Breast epithelium (tissue), 4 donors: Measurements from ENCODE around the gene CSNK1G1. TPM values are rescaled to one million over a fixed set of nuclear protein-coding genes. Genes with fewer than 3 reads are reported as not detected.
A peak's percentile ranks its signal among the peaks of the same experiment; 100 is the strongest.

Source experiments
- DNase-seq, 2 donors: peaks; one replicate each; pipeline ENCODE4 v3.0.0-alpha.2; 2019; ENCODE audit warnings: low spot score in 2 of 2
- H3K27ac ChIP-seq, 2 donors: fragments of 200-600 bp; sonication (generic) in 1 of 2; one replicate each; pipeline ENCODE4 v1.5.1; 2016 to 2019; ENCODE audit warnings: mild to moderate bottlenecking in 1 of 2
- H3K27me3 ChIP-seq, 2 donors: fragments of 200-600 bp; sonication (generic) in 1 of 2; one replicate each; pipeline versions ENCODE4 v1.5.1 to v1.6.0; 2017 to 2019; ENCODE audit warnings: control low read depth in 1 of 2, mild to moderate bottlenecking in 1 of 2
- H3K36me3 ChIP-seq: fragments of 200-600 bp; one replicate; pipeline ENCODE4 v1.5.1; 2019
- H3K4me1 ChIP-seq, 2 donors: fragments of 200-600 bp; sonication (generic); one replicate each; pipeline ENCODE4 v1.5.1; 2016 to 2019; ENCODE audit warnings: control low read depth in 1 of 2
- H3K4me3 ChIP-seq, 3 donors: fragments of 200-600 bp; sonication (generic); 1 replicate in 2 of 3; 2 replicates in 1 of 3; pipeline ENCODE4 v1.5.1; 2016 to 2019; ENCODE audit warnings: mild to moderate bottlenecking in 3 of 3, moderate library complexity in 2 of 3
- H3K9me3 ChIP-seq, 2 donors: fragments of 200-600 bp; sonication (generic) in 1 of 2; one replicate each; pipeline ENCODE4 v1.5.1; 2016 to 2019; ENCODE audit warnings: control low read depth in 1 of 2
- POLR2A ChIP-seq: fragments of 450-650 bp; IDR thresholded peaks from one replicate; pipeline ENCODE4 v1.6.1; 2016; ENCODE audit warnings: antibody characterized with exemption, mild to moderate bottlenecking, moderate library complexity
- POLR2AphosphoS5 ChIP-seq, 3 donors: sonication (generic); formaldehyde crosslinking; IDR thresholded peaks; one replicate each; pipeline ENCODE4 v1.6.1; 2017; ENCODE audit warnings: antibody characterized with exemption in 3 of 3
- intact Hi-C: fragments of 100-400 bp; cut with DNase I; formaldehyde crosslinking; loops from one replicate; pipeline ENCODE4 v1.15.1; 2023; ENCODE audit warnings: low total_unique reads
- total RNA-seq, 3 donors: library from RNA; depleted of rRNA; stranded (reverse); fragments of >200 nt; gene quantifications; one replicate each; pipeline ENCODE4 v1.1.0, GENCODE V29; 2016
- TF ChIP-seq, protein P1 (sequence below), 3 donors: fragments of 450-650 bp; IDR thresholded peaks; one replicate each; pipeline ENCODE4 v1.5.1; 2016 to 2017; ENCODE audit warnings: antibody characterized with exemption in 3 of 3, mild to moderate bottlenecking in 3 of 3, moderate library complexity in 3 of 3

The CSNK1G1 gene
- total RNA-seq, 3 donors from 2014 or later: 12.6 to 37.7 (median 31.2) TPM

DNA sequence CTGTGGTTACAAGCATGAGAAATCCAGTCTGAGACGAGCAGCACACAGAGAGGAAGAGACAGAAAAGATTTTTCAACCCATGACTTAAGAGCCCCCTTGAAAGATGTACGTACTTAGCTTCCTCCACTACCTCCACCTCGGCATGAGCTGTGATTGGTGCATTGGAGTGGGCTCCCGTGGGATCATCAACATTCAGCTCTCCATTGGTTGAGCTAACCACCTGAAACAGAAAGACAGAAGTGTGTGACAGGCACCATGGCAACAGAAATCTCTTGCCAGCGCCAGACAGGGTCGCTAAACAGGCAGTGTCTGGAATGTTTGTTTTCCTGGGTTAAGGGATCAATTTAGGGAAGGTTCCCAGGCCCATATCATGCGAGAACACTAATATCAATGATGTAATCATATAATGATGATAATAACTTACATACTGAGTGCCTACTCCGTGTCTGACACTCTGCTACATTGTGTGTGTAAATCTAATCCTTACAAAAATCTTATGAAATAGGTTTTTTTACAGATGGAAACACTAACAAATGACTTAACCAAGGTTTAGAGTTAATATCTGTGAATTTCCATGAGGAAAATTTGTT lies 175.6 kb downstream of the CSNK1G1 start:
- Histone ChIP-seq H3K27me3 (no peaks in the 10 kb centered on the region), H3K4me1 (no peaks in the 10 kb centered on the region), H3K4me3 (no peak overlapping the region), H3K27ac (no peak overlapping the region), H3K9me3 (no peaks in the 10 kb centered on the region), H3K36me3 (no peaks in the 10 kb centered on the region)
- no peak for DNase-seq
- TF ChIP-seq, protein P1, sequence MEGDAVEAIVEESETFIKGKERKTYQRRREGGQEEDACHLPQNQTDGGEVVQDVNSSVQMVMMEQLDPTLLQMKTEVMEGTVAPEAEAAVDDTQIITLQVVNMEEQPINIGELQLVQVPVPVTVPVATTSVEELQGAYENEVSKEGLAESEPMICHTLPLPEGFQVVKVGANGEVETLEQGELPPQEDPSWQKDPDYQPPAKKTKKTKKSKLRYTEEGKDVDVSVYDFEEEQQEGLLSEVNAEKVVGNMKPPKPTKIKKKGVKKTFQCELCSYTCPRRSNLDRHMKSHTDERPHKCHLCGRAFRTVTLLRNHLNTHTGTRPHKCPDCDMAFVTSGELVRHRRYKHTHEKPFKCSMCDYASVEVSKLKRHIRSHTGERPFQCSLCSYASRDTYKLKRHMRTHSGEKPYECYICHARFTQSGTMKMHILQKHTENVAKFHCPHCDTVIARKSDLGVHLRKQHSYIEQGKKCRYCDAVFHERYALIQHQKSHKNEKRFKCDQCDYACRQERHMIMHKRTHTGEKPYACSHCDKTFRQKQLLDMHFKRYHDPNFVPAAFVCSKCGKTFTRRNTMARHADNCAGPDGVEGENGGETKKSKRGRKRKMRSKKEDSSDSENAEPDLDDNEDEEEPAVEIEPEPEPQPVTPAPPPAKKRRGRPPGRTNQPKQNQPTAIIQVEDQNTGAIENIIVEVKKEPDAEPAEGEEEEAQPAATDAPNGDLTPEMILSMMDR (IDR thresholded peaks at IDR 0.05): no peak
- intact Hi-C loops: no loop called here

DNA sequence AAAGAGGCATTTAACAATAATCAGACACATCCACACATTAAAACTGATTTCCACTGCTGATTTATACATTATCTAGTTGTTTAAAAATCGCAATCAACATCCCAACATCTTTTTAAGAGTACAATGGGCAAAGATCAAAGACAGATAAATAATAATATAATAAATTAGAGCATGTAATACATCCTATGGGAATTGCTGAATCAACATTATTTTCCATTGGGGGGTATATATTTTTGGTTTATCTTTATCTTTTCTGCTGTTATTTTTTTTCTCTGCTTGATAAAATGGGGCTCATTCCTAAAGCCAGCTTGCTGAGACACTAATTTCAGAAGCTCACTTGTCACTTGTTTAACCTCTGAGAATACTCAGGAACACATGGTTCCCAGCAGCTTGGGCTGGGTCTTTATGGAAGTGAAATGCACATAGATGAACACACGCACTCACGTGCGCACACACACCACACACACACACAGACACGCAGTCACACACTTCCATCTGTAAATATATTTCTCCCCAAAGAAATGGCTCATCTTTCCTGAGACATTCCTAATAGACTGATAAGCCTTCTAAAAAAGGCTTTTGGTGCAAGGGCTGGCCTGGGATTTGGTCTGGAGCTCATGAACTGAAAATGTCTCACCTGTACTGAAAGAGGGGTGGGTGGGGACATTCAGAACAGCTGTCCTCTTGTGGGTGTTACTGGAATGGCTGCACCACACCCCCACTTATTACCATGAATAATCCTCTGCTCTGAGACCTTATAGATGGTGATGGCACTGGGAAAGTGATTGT lies 189.7 kb downstream of the CSNK1G1 start:
- intact Hi-C loops: no loop called here
- H3K4me1 ChIP-seq: peaks cover 10 to 16% of the 10 kb centered on the region in 2 donors
- DNase-seq: no peak
- no peaks in the 10 kb centered on the region for H3K36me3 ChIP-seq
- H3K4me3 ChIP-seq: no peak overlapping the region
- TF ChIP-seq, protein P1 (IDR thresholded peaks at IDR 0.05): no peak
- no peak for TF ChIP-seq POLR2AphosphoS5 (IDR thresholded peaks at IDR 0.05)
- no peak for TF ChIP-seq POLR2A
- no peak overlapping the region for H3K27ac ChIP-seq
- H3K27me3 ChIP-seq: no peaks in the 10 kb centered on the region
- H3K9me3 ChIP-seq: no peaks in the 10 kb centered on the region

DNA sequence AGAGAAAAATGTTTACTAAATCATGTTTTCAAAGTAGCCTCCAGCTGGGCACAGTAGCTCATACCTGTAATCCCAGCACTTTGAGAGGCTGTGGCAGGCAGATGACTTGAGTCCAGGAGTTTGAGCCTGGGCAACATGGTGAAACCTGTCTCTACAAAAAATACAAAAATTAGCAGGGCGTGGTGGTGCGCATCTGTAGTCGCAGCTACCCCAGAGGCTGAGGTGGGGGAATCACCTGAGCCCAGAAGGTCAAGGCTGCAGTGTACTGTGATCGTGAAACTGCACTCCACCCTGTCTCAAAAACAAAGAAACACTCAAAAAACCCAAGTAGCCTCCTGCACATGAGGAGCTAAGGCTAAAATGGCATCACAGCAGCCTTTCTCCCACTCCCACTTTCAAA lies 191.5 kb downstream of the CSNK1G1 start:
- intact Hi-C loops: no loop called here
- no peak overlapping the region for H3K4me3 ChIP-seq
- no peaks in the 10 kb centered on the region for H3K27me3 ChIP-seq
- H3K36me3 ChIP-seq: no peaks in the 10 kb centered on the region
- H3K4me1 ChIP-seq: peaks cover 10 to 27% of the 10 kb centered on the region in 2 donors
- TF ChIP-seq POLR2AphosphoS5 (IDR thresholded peaks at IDR 0.05): no peak
- no peak for TF ChIP-seq POLR2A
- TF ChIP-seq, protein P1 (IDR thresholded peaks at IDR 0.05): no peak
- H3K27ac ChIP-seq: peak overlapping the region; percentile 76 to 90
- H3K9me3 ChIP-seq: no peaks in the 10 kb centered on the region
- no peak for DNase-seq

- H3K4me1 ChIP-seq: peaks cover 10 to 27% of the 10 kb centered on the region in 2 donors
- H3K36me3 ChIP-seq: no peaks in the 10 kb centered on the region
- no peak for DNase-seq
- intact Hi-C loops: no loop called here
- H3K4me3 ChIP-seq: peak overlapping the region; percentile 67 to 87 (median 81)
- no peaks in the 10 kb centered on the region for H3K27me3 ChIP-seq
- TF ChIP-seq POLR2A: no peak
- TF ChIP-seq, protein P1 (IDR thresholded peaks at IDR 0.05): no peak
- no peaks in the 10 kb centered on the region for H3K9me3 ChIP-seq
- H3K27ac ChIP-seq: peak overlapping the region; percentile 76 to 90
Observed at GRCh38 chr15:64163659-64164362, 192.2 kb downstream of the CSNK1G1 start.
